Measurements from ENCODE around the gene MAPK8IP1. TPM values are rescaled to one million over a fixed set of nuclear protein-coding genes. Genes with fewer than 3 reads are reported as not detected.

MAPK8IP1 gene
- total and polyA plus RNA-seq, 7 donors = 0.53 to 2.6 (median 1.3) TPM

DNA sequence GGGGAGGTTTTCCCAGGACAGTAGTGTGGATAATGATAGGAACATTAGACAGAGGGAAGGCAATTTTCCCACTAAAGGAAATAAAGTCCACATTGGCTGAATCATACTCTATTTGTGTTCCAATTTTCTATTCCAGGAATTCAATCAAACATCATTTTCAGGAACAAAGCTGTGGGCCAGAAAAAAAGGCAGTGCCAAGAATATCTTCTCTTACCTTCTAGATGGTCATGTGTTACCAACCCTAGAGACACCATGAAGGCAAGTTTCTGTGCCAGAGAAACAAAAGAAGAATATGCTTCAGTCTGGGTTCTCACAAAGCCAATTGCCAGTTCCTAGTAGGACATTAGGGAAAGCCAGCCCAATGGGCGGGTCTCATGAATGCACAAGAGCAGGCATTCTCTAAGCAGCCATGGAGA is 64.5 kb downstream of the MAPK8IP1 start:
- H3K4me3 ChIP-seq = no peak overlapping the region
- ATAC-seq = no peak
- H3K27ac ChIP-seq = no peak overlapping the region
- 83 to 95% (median 92%) methylated on average over 1 of the region's 1 CpG for WGBS, 3 donors
- TF ChIP-seq, protein P1, sequence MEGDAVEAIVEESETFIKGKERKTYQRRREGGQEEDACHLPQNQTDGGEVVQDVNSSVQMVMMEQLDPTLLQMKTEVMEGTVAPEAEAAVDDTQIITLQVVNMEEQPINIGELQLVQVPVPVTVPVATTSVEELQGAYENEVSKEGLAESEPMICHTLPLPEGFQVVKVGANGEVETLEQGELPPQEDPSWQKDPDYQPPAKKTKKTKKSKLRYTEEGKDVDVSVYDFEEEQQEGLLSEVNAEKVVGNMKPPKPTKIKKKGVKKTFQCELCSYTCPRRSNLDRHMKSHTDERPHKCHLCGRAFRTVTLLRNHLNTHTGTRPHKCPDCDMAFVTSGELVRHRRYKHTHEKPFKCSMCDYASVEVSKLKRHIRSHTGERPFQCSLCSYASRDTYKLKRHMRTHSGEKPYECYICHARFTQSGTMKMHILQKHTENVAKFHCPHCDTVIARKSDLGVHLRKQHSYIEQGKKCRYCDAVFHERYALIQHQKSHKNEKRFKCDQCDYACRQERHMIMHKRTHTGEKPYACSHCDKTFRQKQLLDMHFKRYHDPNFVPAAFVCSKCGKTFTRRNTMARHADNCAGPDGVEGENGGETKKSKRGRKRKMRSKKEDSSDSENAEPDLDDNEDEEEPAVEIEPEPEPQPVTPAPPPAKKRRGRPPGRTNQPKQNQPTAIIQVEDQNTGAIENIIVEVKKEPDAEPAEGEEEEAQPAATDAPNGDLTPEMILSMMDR (IDR thresholded peaks at IDR 0.05) = no peak
- intact Hi-C loops (cut with DNase I) = no loop called here
- no peak for DNase-seq
- H3K4me1 ChIP-seq = peaks cover 5% of the 10 kb centered on the region
- H3K27me3 ChIP-seq (ENCODE audit: insufficient read depth in 3 of 3, low read length in 2 of 3) = no peaks in the 10 kb centered on the region
- H3K36me3 ChIP-seq (ENCODE audit: insufficient read depth in 1 of 2, low read depth in 1 of 2) = peaks cover 9 to 83% of the 10 kb centered on the region in 2 donors
- no peaks in the 10 kb centered on the region for H3K9me3 ChIP-seq

Other genes with a start within 250 kb of the MAPK8IP1 start
- gene CHST1, start 220.0 kb upstream of the MAPK8IP1 start, total RNA-seq = 10 to 100 TPM in 2 of 4 donors, 1 to 10 TPM in 2; 3.2 to 21.4 (median 9.5) TPM
- 1 to 10 TPM; 1.2 to 5.8 (median 1.6) TPM for gene CHST1, start 220.0 kb upstream of the MAPK8IP1 start, polyA plus RNA-seq
- gene SLC35C1, start 80.5 kb upstream of the MAPK8IP1 start, total RNA-seq = 1 to 10 TPM; 5.3 to 8.7 (median 6.9) TPM
- 10 to 100 TPM in 2 of 3 donors, 1 to 10 TPM in 1; 6.7 to 11.8 (median 10.1) TPM for gene SLC35C1, start 80.5 kb upstream of the MAPK8IP1 start, polyA plus RNA-seq
- 10 to 100 TPM; 28.7 to 64.5 (median 45.5) TPM for gene CRY2, start 38.2 kb upstream of the MAPK8IP1 start, total RNA-seq
- 10 to 100 TPM; 15.4 to 30.7 (median 20.8) TPM for gene CRY2, start 38.2 kb upstream of the MAPK8IP1 start, polyA plus RNA-seq
- gene FREY1, start 21.6 kb downstream of the MAPK8IP1 start, total RNA-seq = under 1 TPM in 2 of 4 donors, not detected in 2; 0.37 to 0.56 TPM
- under 1 TPM in 1 of 3 donors, not detected in 2; 0.14 TPM for gene FREY1, start 21.6 kb downstream of the MAPK8IP1 start, polyA plus RNA-seq
- 10 to 100 TPM; 12.1 to 23.5 (median 14.2) TPM for gene PEX16, start 32.2 kb downstream of the MAPK8IP1 start, total RNA-seq
- 10 to 100 TPM; 19.7 to 23.5 (median 21.3) TPM for gene PEX16, start 32.2 kb downstream of the MAPK8IP1 start, polyA plus RNA-seq
- not detected for gene LARGE2, start 37.0 kb downstream of the MAPK8IP1 start, total RNA-seq
- under 1 TPM in 1 of 3 donors, not detected in 2; 0.13 TPM for gene LARGE2, start 37.0 kb downstream of the MAPK8IP1 start, polyA plus RNA-seq
- 10 to 100 TPM; 14.8 to 21.3 (median 18.0) TPM for gene PHF21A, start 235.8 kb downstream of the MAPK8IP1 start, total RNA-seq
- gene PHF21A, start 235.8 kb downstream of the MAPK8IP1 start, polyA plus RNA-seq = 10 to 100 TPM in 1 of 3 donors, 1 to 10 TPM in 2; 4.1 to 20.3 (median 8.5) TPM